H1 (cell line): Measurements from ENCODE around the gene HACD1. TPM values are rescaled to one million over a fixed set of nuclear protein-coding genes. Genes with fewer than 3 reads are reported as not detected.

Experiments used
- CTCF ChIA-PET: fragments of 300-600 bp; sonication (Branson Sonifier 250); formaldehyde crosslinking; loops from one replicate; lab custom pipeline; 2021; ENCODE audit not compliant: partially characterized antibody; lab: Charles Lee
- POLR2A ChIA-PET: fragments of 300-600 bp; sonication (Branson Sonifier 250); formaldehyde crosslinking; loops from one replicate; lab custom pipeline; 2021; ENCODE audit warnings: inconsistent platforms; ENCODE audit not compliant: partially characterized antibody; lab: Charles Lee
- DNase-seq, 2 experiments: peaks; one replicate each; pipeline versions ENCODE4 v3.0.0 to v3.0.0-alpha.2; 2010 to 2022; ENCODE audit warnings: low spot score in 2 of 2, low read depth in 1 of 2, mixed read lengths in 1 of 2
- FAIRE-seq: peaks from 2 replicates; lab custom pipeline; 2011; peaks lifted over from hg19 to GRCh38; lab: Jason Lieb, UNC
- H2AFZ ChIP-seq: 2 replicates; pipeline ENCODE4 v1.8.1; 2012; ENCODE audit warnings: low read length, inconsistent platforms
- H2AK5ac ChIP-seq: 2 replicates; pipeline ENCODE4 v1.6.1; 2013; ENCODE audit warnings: low read depth, low read length
- H2BK120ac ChIP-seq: replicated peaks from 2 replicates; pipeline ENCODE3; 2013; ENCODE audit warnings: low read depth, low read length, inconsistent platforms
- H2BK12ac ChIP-seq: 2 replicates; pipeline ENCODE4 v1.6.1; 2013; ENCODE audit warnings: low read depth, low read length
- H2BK15ac ChIP-seq: 2 replicates; pipeline ENCODE4 v1.6.1; 2013; ENCODE audit warnings: low read length
- H2BK20ac ChIP-seq: 2 replicates; pipeline ENCODE4 v1.6.1; 2013; ENCODE audit warnings: low read length
- H2BK5ac ChIP-seq: 2 replicates; pipeline ENCODE4 v1.6.1; 2013; ENCODE audit warnings: low read depth, low read length
- H3K14ac ChIP-seq: 2 replicates; pipeline ENCODE4 v1.6.1; 2013; ENCODE audit warnings: inconsistent platforms; ENCODE audit not compliant: insufficient read length
- H3K18ac ChIP-seq: 2 replicates; pipeline ENCODE4 v1.6.1; 2013; ENCODE audit warnings: low read length; ENCODE audit errors: extremely low read depth
- H3K23ac ChIP-seq: 2 replicates; pipeline ENCODE4 v1.6.1; 2013; ENCODE audit warnings: inconsistent platforms; ENCODE audit not compliant: insufficient read length
- H3K23me2 ChIP-seq: 2 replicates; pipeline ENCODE4 v1.6.1; 2013; ENCODE audit warnings: low read depth, low read length
- H3K27ac ChIP-seq: 2 replicates; pipeline ENCODE4 v1.6.1; 2011; ENCODE audit warnings: low read depth, low read length, inconsistent platforms
- H3K27me3 ChIP-seq, 4 experiments: replicated peaks in 1 of 4; 1 replicate in 1 of 4; 2 replicates in 3 of 4; pipeline versions ENCODE4 v1.6.1 to v1.8.1; 2011 to 2013; ENCODE audit warnings: low read length in 3 of 4, mild to moderate bottlenecking in 3 of 4, inconsistent platforms in 2 of 4, mixed read lengths in 2 of 4, moderate library complexity in 1 of 4; ENCODE audit not compliant: control insufficient read depth in 3 of 4, insufficient read depth in 3 of 4; ENCODE audit errors: extremely low read depth in 1 of 4
- H3K36me3 ChIP-seq, 4 experiments: 2 replicates each; pipeline versions ENCODE4 v1.6.1 to v1.8.1; 2011 to 2013; ENCODE audit warnings: mild to moderate bottlenecking in 4 of 4, low read length in 3 of 4, moderate library complexity in 2 of 4, control low read depth in 1 of 4, inconsistent platforms in 1 of 4; ENCODE audit not compliant: insufficient read depth in 4 of 4, control insufficient read depth in 2 of 4
- H3K4ac ChIP-seq: replicated peaks from 2 replicates; pipeline ENCODE3; 2013; ENCODE audit warnings: low read length, low read depth, mixed read lengths, inconsistent platforms; ENCODE audit not compliant: insufficient read length
- H3K4me1 ChIP-seq, 4 experiments: replicated peaks in 1 of 4; 1 replicate in 1 of 4; 2 replicates in 3 of 4; pipeline versions ENCODE4 v1.6.1 to v1.8.1; 2011 to 2013; ENCODE audit warnings: low read length in 3 of 4, inconsistent platforms in 2 of 4, mixed read lengths in 1 of 4; ENCODE audit not compliant: insufficient read depth in 4 of 4, control insufficient read depth in 3 of 4
- H3K4me2 ChIP-seq, 2 experiments: 2 replicates each; pipeline versions ENCODE4 v1.6.1 to v1.8.1; 2011 to 2013; ENCODE audit warnings: low read depth in 2 of 2, low read length in 2 of 2, control low read depth in 1 of 2, inconsistent platforms in 1 of 2, mild to moderate bottlenecking in 1 of 2; ENCODE audit not compliant: insufficient read depth in 1 of 2
- H3K4me3 ChIP-seq, 4 experiments: fragments of 200-600, 300-600 bp in 1 of 4; sonication (generic), shearing (Covaris generic), sonication (Bioruptor Twin) in 1 of 4; 2 replicates each; pipeline versions ENCODE4 v1.5.1 to v1.8.1; 2011 to 2016; ENCODE audit warnings: low read length in 4 of 4, low read depth in 3 of 4, control low read depth in 2 of 4, inconsistent platforms in 2 of 4, mild to moderate bottlenecking in 2 of 4, mixed read lengths in 1 of 4, moderate library complexity in 1 of 4; ENCODE audit not compliant: insufficient read depth in 2 of 4; ENCODE audit errors: extremely low read depth in 1 of 4
- H3K56ac ChIP-seq: replicated peaks from 2 replicates; pipeline ENCODE3; 2013; ENCODE audit warnings: low read depth, mild to moderate bottlenecking, mixed read lengths, low read length, inconsistent platforms; ENCODE audit not compliant: insufficient read length
- H3K79me1 ChIP-seq: 2 replicates; pipeline ENCODE4 v1.6.1; 2013; ENCODE audit warnings: low read depth, low read length, control low read depth
- H3K79me2 ChIP-seq, 2 experiments: 2 replicates each; pipeline versions ENCODE4 v1.6.1 to v1.8.1; 2012 to 2013; ENCODE audit warnings: low read length in 2 of 2, mild to moderate bottlenecking in 2 of 2, inconsistent platforms in 1 of 2; ENCODE audit not compliant: insufficient read depth in 2 of 2, control insufficient read depth in 1 of 2
- H3K9ac ChIP-seq, 4 experiments: replicated peaks in 1 of 4; 1 replicate in 1 of 4; 2 replicates in 3 of 4; pipeline versions ENCODE4 v1.6.1 to v1.8.1; 2011 to 2013; ENCODE audit warnings: low read depth in 3 of 4, low read length in 3 of 4, control low read depth in 2 of 4, mild to moderate bottlenecking in 2 of 4, moderate library complexity in 2 of 4, inconsistent platforms in 1 of 4; ENCODE audit errors: extremely low read depth in 1 of 4
- H3K9me3 ChIP-seq, 2 experiments: 2 replicates each; pipeline versions ENCODE4 v1.6.1 to v1.8.1; 2012 to 2013; ENCODE audit warnings: mild to moderate bottlenecking in 2 of 2, moderate library complexity in 2 of 2, control low read depth in 1 of 2, inconsistent platforms in 1 of 2, low read depth in 1 of 2, low read length in 1 of 2, mixed read lengths in 1 of 2; ENCODE audit not compliant: insufficient read depth in 2 of 2
- H4K20me1 ChIP-seq, 2 experiments: replicated peaks in 1 of 2; 2 replicates each; pipeline versions ENCODE3 to v1.8.1; 2011 to 2013; ENCODE audit warnings: inconsistent platforms in 2 of 2, low read length in 2 of 2, mild to moderate bottlenecking in 1 of 2; ENCODE audit not compliant: insufficient read depth in 2 of 2, control insufficient read depth in 1 of 2
- H4K5ac ChIP-seq: 2 replicates; pipeline ENCODE4 v1.6.1; 2013; ENCODE audit warnings: low read length, low read depth, mixed read lengths, inconsistent platforms; ENCODE audit not compliant: insufficient read length
- H4K8ac ChIP-seq: 2 replicates; pipeline ENCODE4 v1.8.0; 2013; ENCODE audit warnings: mild to moderate bottlenecking, moderate library complexity, low read length, inconsistent platforms; ENCODE audit not compliant: insufficient read depth; ENCODE audit errors: extremely low read depth
- H4K91ac ChIP-seq: replicated peaks from 2 replicates; pipeline ENCODE3; 2013; ENCODE audit warnings: low read length, mixed read lengths, inconsistent platforms; ENCODE audit not compliant: insufficient read length
- CTCF ChIP-seq, 3 experiments: IDR thresholded peaks; 1 replicate in 2 of 3; 2 replicates in 1 of 3; pipeline versions ENCODE4 v1.5.1 to v1.6.1; 2011; ENCODE audit warnings: low read length in 3 of 3, mild to moderate bottlenecking in 3 of 3, inconsistent platforms in 2 of 3, low read depth in 1 of 3, moderate library complexity in 1 of 3; ENCODE audit not compliant: insufficient read depth in 1 of 3; ENCODE audit errors: control extremely low read depth in 1 of 3
- KDM5A ChIP-seq: fragments of 200-600 bp; IDR thresholded peaks from 2 replicates; pipeline ENCODE4 v1.7.1; 2012; ENCODE audit warnings: mild to moderate bottlenecking, low read length, inconsistent platforms, mixed read lengths
- MAX ChIP-seq: IDR thresholded peaks from 2 replicates; pipeline ENCODE4 v1.6.1; 2012; ENCODE audit warnings: inconsistent platforms
- RAD21 ChIP-seq, 2 experiments: IDR thresholded peaks in 1 of 2; conservative IDR thresholded peaks in 1 of 2; 2 replicates each; pipeline ENCODE4 v1.6.1; 2011; ENCODE audit warnings: low read depth in 2 of 2, low read length in 2 of 2, improper control_type of control experiment in 1 of 2, inconsistent platforms in 1 of 2, mild to moderate bottlenecking in 1 of 2, moderate library complexity in 1 of 2
- RNF2 ChIP-seq: fragments of 200-900, 300-1000 bp; sonication (generic); IDR thresholded peaks from 2 replicates; pipeline ENCODE4 v1.7.1; 2016; ENCODE audit warnings: borderline replicate concordance, low read depth, mild to moderate bottlenecking, antibody characterized with exemption, low read length; ENCODE audit not compliant: poor library complexity, severe bottlenecking; ENCODE audit errors: missing control alignments
- RXRA ChIP-seq: IDR thresholded peaks from 2 replicates; pipeline ENCODE4 v1.6.1; 2011; ENCODE audit warnings: low read depth, mild to moderate bottlenecking, low read length, moderate library complexity; ENCODE audit not compliant: insufficient read depth
- SIN3A ChIP-seq, 2 experiments: IDR thresholded peaks in 1 of 2; conservative IDR thresholded peaks in 1 of 2; 2 replicates each; pipeline ENCODE4 v1.6.1; 2011 to 2012; ENCODE audit warnings: low read length in 2 of 2, improper control_type of control experiment in 1 of 2, low read depth in 1 of 2, mild to moderate bottlenecking in 1 of 2
- TAF1 ChIP-seq: IDR thresholded peaks from 2 replicates; pipeline ENCODE4 v1.6.1; 2011; ENCODE audit warnings: mild to moderate bottlenecking, low read depth, low read length
- ZNF274 ChIP-seq: IDR thresholded peaks from 2 replicates; pipeline ENCODE4 v1.7.0; 2012; ENCODE audit warnings: low read length, borderline replicate concordance; ENCODE audit errors: extremely low read depth
- WGBS, 2 experiments: shearing (Covaris generic) in 1 of 2; methylation state at CpG; one replicate each; pipeline versions ENCODE4 v1.1.6 to v1.1.7; 2013 to 2015; ENCODE audit warnings: low lambda C conversion rate in 2 of 2, mixed read lengths in 2 of 2, inconsistent platforms in 1 of 2, low coverage in 1 of 2, missing lambda C conversion rate in 1 of 2; ENCODE audit not compliant: insufficient replicate concordance in 2 of 2, insufficient coverage in 1 of 2, insufficient read length in 1 of 2; ENCODE audit errors: extremely low coverage in 1 of 2, missing lambda C conversion rate in 1 of 2; 5-methylcytosine and 5-hydroxymethylcytosine counted together
- polyA plus RNA-seq, 7 experiments: library from polyadenylated mRNA; depleted of rRNA in 3 of 7; stranded (reverse) in 5 of 7; unstranded in 2 of 7; fragments of >200 nt in 5 of 7; fragments of 200-250 nt in 2 of 7; gene quantifications; 1 replicate in 5 of 7; 2 replicates in 1 of 7; 4 replicates in 1 of 7; pipeline versions ENCODE4 v1.2.1 to v1.2.3, GENCODE V29; 2011 to 2013; ENCODE audit warnings: missing spikeins in 2 of 7, mixed read lengths in 2 of 7
- total RNA-seq: library from RNA; stranded (reverse); fragmentation: NEBNext Ultra II Directional; extraction: Animal tissue kit (Norgen Biotek cat#: 25700); gene quantifications from 2 replicates; pipeline ENCODE4 v1.2.1, GENCODE V29; 2021

HACD1 gene
- total and polyA plus RNA-seq, 2 of the 8 experiments (the other 6 are each of a cell fraction or from before 2014, with no cell fraction given) = 18.7 to 30.8 TPM

DNA sequence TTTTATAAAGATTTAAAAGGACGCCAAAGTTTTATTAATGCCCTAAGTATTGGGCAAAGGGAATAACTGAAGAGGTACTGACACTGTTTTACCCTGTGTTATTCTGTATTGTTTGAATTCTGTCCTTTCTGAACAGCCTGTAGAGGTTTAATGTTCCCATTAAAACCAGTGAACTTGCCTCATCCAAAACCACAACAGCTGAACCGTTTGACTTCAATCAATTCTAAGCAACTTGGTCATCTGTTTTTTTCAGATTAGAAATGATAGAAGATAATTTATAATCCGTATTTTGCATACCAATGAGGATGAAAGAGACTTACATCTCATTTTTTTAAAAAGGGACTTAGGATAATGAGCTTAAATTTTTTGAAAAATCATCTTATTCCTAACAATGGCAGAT lies 40.4 kb downstream of the HACD1 start:
- no peak overlapping the region for H3K9ac ChIP-seq
- H4K20me1 ChIP-seq = no peaks in the 10 kb centered on the region
- no peaks in the 10 kb centered on the region for H3K79me2 ChIP-seq
- H3K79me1 ChIP-seq = no peaks in the 10 kb centered on the region
- no peak overlapping the region for H2BK5ac ChIP-seq
- POLR2A ChIA-PET = no interaction called here
- H3K4me2 ChIP-seq = no peak overlapping the region
- H3K23ac ChIP-seq = no peak overlapping the region
- no peak overlapping the region for H2BK15ac ChIP-seq
- H2BK20ac ChIP-seq = no peak overlapping the region
- no peaks in the 10 kb centered on the region for H3K36me3 ChIP-seq
- no peak overlapping the region for H2BK12ac ChIP-seq
- H3K23me2 ChIP-seq = no peaks in the 10 kb centered on the region
- DNase-seq = no peak
- no peak overlapping the region for H3K4ac ChIP-seq
- H2BK120ac ChIP-seq = no peak overlapping the region
- H3K18ac ChIP-seq = no peak overlapping the region
- H2AFZ ChIP-seq = no peak overlapping the region
- H3K56ac ChIP-seq = no peak overlapping the region
- no peak for FAIRE-seq
- H3K27me3 ChIP-seq = no peaks in the 10 kb centered on the region
- H3K14ac ChIP-seq = no peak overlapping the region
- no peak overlapping the region for H3K27ac ChIP-seq
- CTCF ChIA-PET = no interaction called here
- no peaks in the 10 kb centered on the region for H3K9me3 ChIP-seq
- H3K4me3 ChIP-seq = no peak overlapping the region
- H4K91ac ChIP-seq = no peak overlapping the region
- 77% methylated on average over 3 of the region's 3 CpGs; no CpG with 5 or more reads in 1 of the 2 experiments for WGBS, 2 experiments
- H2AK5ac ChIP-seq = no peak overlapping the region
- H3K4me1 ChIP-seq = no peaks in the 10 kb centered on the region
- no peak overlapping the region for H4K8ac ChIP-seq
- no peak overlapping the region for H4K5ac ChIP-seq
- no peak for TF ChIP-seq RAD21 (IDR thresholded peaks at IDR 0.05 in 1 of 2, conservative IDR thresholded peaks at IDR 0.05 in 1 of 2; ENCODE audit: low read depth in 2 of 2, low read length in 2 of 2)
- TF ChIP-seq RNF2 = no peak
- TF ChIP-seq CTCF (IDR thresholded peaks at IDR 0.05; ENCODE audit: control extremely low read depth in 1 of 3, insufficient read depth in 1 of 3, low read depth in 1 of 3, low read length in 3 of 3) = no peak
- no peak for TF ChIP-seq SIN3A (conservative IDR thresholded peaks at IDR 0.05 in 1 of 2, IDR thresholded peaks at IDR 0.05 in 1 of 2; ENCODE audit: low read depth in 1 of 2, low read length in 2 of 2)
- TF ChIP-seq ZNF274 = no peak
- TF ChIP-seq RXRA = no peak
- no peak for TF ChIP-seq MAX
- TF ChIP-seq TAF1 = no peak
- no peak for TF ChIP-seq KDM5A
